Astrocyte of the spinal cord (primary cell): Measurements from ENCODE around the gene ATP8B1.
"Not testable (repeated sequence)": the region's sequence is repeated elsewhere in the genome, so short reads cannot be mapped to it uniquely, and the experiment has no call there.

Source experiments
- DNase-seq: peaks from one replicate; pipeline ENCODE4 v3.0.0; 2011; ENCODE audit warnings: low read depth, low spot score
- H3K4me3 ChIP-seq: 2 replicates; pipeline ENCODE4 v1.5.1; 2011; ENCODE audit warnings: low read depth, mild to moderate bottlenecking, low read length, moderate library complexity
- in situ Hi-C: cut with HindIII; loops from 2 replicates; pipeline ENCODE4 v1.10.0; 2017; ENCODE audit warnings: low sequenced_read_pairs
- TF ChIP-seq, protein P1 (sequence below): IDR thresholded peaks from 2 replicates; pipeline ENCODE4 v1.5.1; 2012; ENCODE audit warnings: low read depth, mild to moderate bottlenecking, low read length, inconsistent platforms

Gene ATP8B1

DNA sequence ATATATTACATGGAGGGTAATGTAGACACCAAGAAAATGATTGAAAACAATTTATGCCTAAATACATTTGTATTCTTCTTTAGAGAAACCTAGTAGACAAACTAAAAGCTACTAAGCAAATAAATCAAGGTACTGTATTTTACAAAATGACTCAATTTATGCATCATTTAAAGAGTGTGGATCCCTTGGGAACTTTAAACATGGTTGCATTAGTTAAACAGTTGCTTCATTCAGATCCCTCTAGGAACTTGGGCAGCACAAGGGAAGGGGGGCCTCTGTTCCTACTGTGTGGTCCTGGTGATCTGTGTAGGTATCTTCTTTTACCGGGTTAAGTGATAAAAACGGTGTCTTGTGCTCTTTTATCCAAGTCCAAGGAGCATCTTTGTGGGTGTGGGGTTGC, 31.5 kb upstream of the ATP8B1 start:
- DNase-seq = no peak
- no peak overlapping the region for H3K4me3 ChIP-seq
- in situ Hi-C loops = no loop called here
- TF ChIP-seq, protein P1, sequence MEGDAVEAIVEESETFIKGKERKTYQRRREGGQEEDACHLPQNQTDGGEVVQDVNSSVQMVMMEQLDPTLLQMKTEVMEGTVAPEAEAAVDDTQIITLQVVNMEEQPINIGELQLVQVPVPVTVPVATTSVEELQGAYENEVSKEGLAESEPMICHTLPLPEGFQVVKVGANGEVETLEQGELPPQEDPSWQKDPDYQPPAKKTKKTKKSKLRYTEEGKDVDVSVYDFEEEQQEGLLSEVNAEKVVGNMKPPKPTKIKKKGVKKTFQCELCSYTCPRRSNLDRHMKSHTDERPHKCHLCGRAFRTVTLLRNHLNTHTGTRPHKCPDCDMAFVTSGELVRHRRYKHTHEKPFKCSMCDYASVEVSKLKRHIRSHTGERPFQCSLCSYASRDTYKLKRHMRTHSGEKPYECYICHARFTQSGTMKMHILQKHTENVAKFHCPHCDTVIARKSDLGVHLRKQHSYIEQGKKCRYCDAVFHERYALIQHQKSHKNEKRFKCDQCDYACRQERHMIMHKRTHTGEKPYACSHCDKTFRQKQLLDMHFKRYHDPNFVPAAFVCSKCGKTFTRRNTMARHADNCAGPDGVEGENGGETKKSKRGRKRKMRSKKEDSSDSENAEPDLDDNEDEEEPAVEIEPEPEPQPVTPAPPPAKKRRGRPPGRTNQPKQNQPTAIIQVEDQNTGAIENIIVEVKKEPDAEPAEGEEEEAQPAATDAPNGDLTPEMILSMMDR = no peak

DNA sequence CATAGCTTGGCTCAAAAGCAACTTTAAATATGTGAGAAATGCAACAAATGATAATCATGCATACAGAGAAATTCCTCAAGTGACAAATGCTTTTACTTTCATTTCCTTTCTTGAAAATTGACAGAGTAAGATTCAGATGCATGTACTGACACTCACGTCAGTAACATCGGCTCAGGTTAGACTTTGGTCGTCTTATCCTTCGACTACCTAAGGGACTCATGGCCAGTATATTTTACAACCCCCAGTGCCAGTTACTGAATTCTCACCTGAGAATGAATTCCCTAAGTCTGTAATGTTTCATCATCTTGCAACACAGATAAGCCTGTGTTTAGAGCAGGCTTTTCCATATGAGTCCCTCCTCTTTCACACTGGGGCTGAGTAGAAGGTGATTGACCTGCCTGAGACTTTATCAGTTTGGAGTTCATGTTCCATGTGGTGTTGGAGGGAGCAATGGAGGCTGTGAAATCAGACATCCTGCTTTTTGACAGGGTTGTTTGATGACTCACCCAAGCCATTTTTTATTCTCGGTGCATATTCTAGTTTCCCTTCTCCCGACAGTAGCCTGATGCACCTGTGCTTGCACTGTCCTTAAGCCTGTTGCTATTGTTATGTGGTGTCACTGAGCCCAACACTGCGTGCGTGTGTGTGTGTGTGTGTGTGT, 30.5 kb upstream of the ATP8B1 start:
- no peak for DNase-seq
- no peak overlapping the region for H3K4me3 ChIP-seq
- in situ Hi-C loops = no loop called here
- TF ChIP-seq, protein P1 = no peak

DNA sequence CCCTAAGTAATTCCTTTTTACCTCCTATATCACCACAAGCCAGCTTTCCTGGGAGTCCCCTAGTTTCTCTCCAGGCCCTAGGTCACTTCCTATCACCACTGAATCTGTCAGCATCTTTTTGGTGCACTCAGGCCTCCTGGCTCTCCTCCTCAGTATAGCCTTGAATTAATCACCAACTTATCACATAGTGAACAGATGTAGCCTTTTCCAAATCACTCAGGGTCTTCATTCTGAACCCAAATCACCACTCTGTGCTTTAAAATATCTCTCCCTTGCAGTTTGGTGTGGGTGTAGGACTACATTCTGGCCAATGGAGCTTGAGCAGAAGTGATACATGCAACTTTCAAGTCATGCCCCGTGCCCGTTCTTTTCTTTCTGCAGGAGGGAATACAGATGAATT, 29.6 kb upstream of the ATP8B1 start:
- TF ChIP-seq, protein P1 = no peak
- DNase-seq = no peak
- in situ Hi-C loops = no loop called here
- H3K4me3 ChIP-seq = no peak overlapping the region

DNA sequence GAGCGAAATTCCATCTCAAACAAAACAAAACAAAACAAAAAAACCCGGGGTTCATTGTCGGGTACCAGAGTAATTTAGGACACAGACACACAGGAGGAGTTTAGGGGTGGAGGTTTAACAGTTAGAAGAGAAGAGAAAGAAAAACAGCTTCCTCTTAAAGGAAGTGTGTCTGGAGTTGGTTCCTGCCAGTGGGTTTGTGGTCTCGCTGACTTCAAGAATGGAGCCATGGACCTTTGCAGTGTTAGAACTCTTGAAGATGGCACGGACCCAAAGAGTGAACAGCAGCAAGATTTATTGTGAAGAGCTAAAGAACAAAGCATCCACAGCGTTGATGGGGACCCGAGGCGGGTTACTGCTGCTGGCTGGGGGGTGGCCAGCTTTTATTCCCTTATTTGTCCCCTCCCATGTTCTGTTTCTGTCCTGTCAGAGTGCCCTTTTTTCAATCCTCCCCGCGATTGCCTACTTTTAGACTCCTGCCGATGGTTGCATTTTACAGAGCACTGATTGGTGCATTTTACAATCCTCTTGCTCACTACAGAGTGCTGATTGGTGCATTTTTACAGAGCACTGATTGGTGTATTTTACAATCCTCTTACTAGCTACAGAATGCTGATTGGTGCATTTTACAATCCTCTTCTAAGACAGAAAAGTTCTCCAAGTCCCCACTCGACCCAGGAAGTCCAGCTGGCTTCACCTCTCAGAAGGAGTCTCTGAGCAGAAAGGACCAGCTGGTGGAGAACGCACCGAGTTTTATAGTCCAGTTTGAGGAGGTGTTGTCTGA, 28.7 kb upstream of the ATP8B1 start:
- in situ Hi-C loops = no loop called here
- H3K4me3 ChIP-seq = no peak overlapping the region
- TF ChIP-seq, protein P1 = no peak
- no peak for DNase-seq

DNA sequence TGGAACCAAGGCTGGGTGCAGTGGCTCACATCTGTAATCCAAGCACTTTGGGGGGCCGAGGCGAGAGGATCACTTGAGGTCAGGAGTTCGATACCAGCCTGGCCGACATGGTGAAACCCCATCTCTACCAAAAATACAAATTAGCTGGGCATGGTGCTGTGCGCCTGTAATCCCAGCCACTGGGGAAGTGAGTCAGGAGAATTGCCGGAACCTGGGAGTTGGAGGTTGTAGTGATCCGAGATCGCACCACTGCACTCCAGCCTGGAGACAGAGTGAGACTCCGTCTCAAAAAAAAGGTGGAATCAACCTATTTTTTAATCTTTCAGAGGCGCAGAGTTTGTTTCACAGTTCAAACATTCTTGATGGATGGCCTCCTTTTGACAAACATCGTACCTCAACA, 24.5 kb upstream of the ATP8B1 start:
- H3K4me3 ChIP-seq = no peak overlapping the region
- in situ Hi-C loops = no loop called here
- TF ChIP-seq, protein P1 = no peak
- no peak for DNase-seq

DNA sequence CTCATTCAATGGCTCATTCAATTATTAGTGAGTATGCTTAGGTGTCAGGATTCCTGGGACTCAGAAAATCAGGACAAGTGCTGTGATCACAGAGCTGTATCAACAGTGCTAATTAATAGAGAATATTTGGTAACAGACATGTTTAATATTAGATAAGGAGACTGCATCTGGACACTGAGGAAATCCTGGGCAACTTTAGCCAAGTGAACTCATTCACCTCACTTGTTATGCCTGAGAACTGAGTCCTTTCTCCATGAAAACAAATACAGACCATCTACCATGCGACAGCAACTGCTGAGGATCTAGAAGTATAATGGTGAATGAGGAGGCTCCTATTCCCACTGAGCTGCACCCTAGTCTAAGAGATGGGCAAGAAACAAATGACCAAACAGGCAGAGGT, 23.1 kb upstream of the ATP8B1 start:
- H3K4me3 ChIP-seq = no peak overlapping the region
- no peak for DNase-seq
- in situ Hi-C loops = no loop called here
- TF ChIP-seq, protein P1 = no peak

DNA sequence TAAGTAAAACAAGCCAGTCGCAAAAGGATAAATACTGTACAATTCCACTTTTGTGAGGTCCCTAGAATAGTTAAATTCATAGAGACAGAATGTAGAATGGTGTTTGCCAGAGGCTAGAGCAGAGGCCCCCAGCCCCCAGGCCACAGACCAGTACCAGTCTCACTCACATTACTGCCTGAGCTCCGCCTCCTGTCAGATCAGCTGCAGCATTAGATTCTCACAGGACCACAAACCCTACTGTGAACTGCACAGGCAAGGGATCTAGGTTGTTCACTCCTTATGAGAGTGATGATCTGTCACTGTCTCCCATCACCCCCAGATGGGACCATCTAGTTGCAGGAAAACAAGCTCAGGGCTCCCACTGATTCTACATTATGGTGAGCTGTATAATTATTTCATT, 17.5 kb upstream of the ATP8B1 start:
- H3K4me3 ChIP-seq, in situ Hi-C loops, DNase-seq: not testable (repeated sequence)
